Skeletal muscle satellite cell (primary cell): Measurements from ENCODE around the gene DNAJA1.
"Not testable (repeated sequence)": the region's sequence is repeated elsewhere in the genome, so short reads cannot be mapped to it uniquely, and the experiment has no call there.

ENCODE experiments used
- H3K27me3 ChIP-seq: 2 replicates; pipeline ENCODE4 v1.7.0; 2013; ENCODE audit warnings: low read length; ENCODE audit not compliant: control insufficient read depth, insufficient read depth
- H3K36me3 ChIP-seq: 2 replicates; pipeline ENCODE4 v1.7.0; 2013; ENCODE audit warnings: mild to moderate bottlenecking, control low read depth, low read length; ENCODE audit not compliant: insufficient read depth
- H3K4me1 ChIP-seq: 2 replicates; pipeline ENCODE4 v1.7.0; 2013; ENCODE audit warnings: low read length; ENCODE audit not compliant: control insufficient read depth, insufficient read depth
- H3K4me2 ChIP-seq: 2 replicates; pipeline ENCODE4 v1.7.0; 2013; ENCODE audit warnings: mild to moderate bottlenecking, low read length
- H3K4me3 ChIP-seq: 2 replicates; pipeline ENCODE4 v1.7.0; 2013; ENCODE audit warnings: low read length
- H3K9ac ChIP-seq: 2 replicates; pipeline ENCODE4 v1.7.0; 2013; ENCODE audit warnings: mild to moderate bottlenecking, low read depth, low read length, moderate library complexity
- H3K9me3 ChIP-seq: replicated peaks from 2 replicates; pipeline ENCODE4 v1.7.0; 2013; ENCODE audit warnings: mild to moderate bottlenecking, control low read depth, low read length

Gene DNAJA1

DNA sequence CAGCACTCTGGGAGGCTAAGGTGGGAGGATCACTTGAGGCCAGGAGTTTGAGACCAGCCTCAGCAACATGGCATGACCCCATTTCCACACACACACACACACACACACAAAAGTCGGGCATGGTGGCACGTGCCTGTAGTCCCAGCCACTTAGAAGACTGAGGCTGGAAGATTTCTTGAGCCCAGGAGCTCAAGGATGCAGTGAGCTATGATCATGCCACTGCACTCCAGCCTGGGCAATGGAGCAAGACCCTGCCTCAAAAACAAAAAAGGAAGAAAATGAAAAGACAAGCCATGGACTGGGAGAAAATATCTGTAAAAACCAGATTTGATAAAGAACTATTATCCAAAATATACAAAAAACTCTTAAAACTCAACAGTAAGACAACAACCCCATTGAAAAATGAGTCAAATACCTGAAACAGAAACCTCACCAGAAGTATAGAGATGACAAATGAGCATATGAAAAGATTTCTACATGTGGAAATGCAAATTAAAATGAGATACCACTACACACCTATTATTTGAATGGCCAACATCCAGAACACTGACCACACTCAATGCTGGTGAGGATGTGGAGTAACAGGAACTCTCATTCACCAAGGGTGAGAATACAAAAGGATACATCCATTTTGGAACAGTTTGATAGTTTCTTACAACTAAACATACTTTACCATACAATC lies 24.7 kb downstream of the DNAJA1 start:
- Histone ChIP-seq H3K27me3 (no peaks in the 10 kb centered on the region), H3K9ac (no peak overlapping the region), H3K4me1 (peaks cover 1% of the 10 kb centered on the region), H3K4me3 (no peak overlapping the region), H3K4me2 (no peak overlapping the region), H3K9me3 (no peaks in the 10 kb centered on the region), H3K36me3 (peaks cover 44% of the 10 kb centered on the region)

- Histone ChIP-seq H3K4me1 (no peaks in the 10 kb centered on the region), H3K4me3 (no peak overlapping the region), H3K27me3 (no peaks in the 10 kb centered on the region), H3K4me2 (no peak overlapping the region), H3K9me3 (no peaks in the 10 kb centered on the region), H3K36me3 (peaks cover 48% of the 10 kb centered on the region), H3K9ac (no peak overlapping the region)
Observed at GRCh38 chr9:33051144-33051543, 26.1 kb downstream of the DNAJA1 start.

- Histone ChIP-seq H3K4me2 (no peak overlapping the region), H3K27me3 (no peaks in the 10 kb centered on the region), H3K36me3 (peaks cover 65% of the 10 kb centered on the region), H3K9ac (no peak overlapping the region), H3K4me3 (no peak overlapping the region), H3K9me3 (no peaks in the 10 kb centered on the region), H3K4me1 (no peaks in the 10 kb centered on the region)
Observed at GRCh38 chr9:33065157-33066076, 40.3 kb downstream of the DNAJA1 start.

DNA sequence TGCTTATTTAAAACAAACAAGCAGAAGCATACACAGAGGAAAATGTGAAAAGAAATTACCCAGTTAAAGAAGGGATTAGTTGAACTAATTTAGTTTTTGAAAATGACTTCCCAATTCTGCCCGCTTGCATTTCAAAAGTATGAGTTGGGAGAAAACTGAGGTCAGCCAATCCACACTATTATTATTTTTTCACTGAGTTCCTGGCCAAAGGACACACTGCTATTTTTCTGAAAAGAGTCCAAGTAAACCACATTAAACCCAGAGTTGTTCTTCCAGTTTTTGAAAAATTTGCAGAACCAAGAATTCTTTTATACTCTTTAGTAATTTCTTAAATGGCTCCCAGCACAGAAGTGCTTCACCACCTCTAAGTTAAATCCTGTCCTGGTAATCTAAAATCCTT lies 43.9 kb downstream of the DNAJA1 start:
- H3K9ac ChIP-seq = no peak overlapping the region
- no peaks in the 10 kb centered on the region for H3K4me1 ChIP-seq
- no peak overlapping the region for H3K4me3 ChIP-seq
- H3K36me3 ChIP-seq = peaks cover 65% of the 10 kb centered on the region
- H3K4me2 ChIP-seq = no peak overlapping the region
- H3K9me3 ChIP-seq = no peaks in the 10 kb centered on the region
- no peaks in the 10 kb centered on the region for H3K27me3 ChIP-seq

DNA sequence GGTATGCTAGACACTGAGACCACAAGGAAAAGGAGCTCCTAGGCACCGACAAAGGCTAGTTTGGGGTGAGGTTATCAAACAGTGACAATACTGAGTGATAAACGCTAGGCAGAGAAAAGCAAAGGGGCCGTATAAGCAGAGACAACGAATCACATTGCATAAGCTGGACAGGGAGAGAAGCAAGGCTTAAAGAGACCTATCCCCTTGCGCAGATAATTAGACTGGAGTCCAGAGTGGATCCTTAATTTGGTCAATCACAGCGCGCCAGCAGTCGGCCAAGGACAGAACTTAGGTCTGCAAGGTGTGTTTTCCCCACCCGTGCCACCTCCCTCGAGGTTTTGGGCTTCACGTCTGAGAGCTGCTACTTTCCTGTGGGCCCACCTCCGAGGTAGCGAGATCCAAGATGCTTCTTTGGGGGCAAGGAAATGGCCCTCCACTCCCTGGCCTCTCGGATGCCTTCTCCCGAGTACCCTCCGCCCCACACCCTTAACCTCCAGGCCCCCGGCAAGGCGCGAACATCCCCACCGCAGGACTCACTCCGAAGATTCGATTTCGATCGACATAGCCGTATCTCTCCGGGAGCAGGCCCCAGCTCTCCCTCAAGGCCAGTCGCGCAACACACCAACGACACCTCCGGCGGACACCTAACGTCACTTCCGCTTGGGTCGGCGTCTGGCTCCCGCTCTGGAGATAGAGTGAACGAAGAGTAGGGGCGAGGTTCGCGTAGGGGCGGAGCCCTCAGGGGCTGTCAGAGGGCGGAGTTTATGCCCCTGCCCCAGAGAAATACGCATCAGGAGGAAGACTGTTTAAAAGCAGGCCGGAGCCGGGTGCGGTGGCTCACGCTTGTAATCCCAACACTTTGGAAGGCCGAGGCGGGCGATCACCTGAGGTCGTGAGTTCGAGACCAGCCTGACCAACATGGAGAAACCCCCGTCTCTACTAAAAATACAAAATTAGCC lies 51.3 kb downstream of the DNAJA1 start, which contains the start of gene SMU1:
Gene SMU1, minus strand, starts transcription at position 629 of the 959 bp plus-strand sequence. Its CDS starts 66 bp downstream, at position 563.
- Histone ChIP-seq H3K4me1 (peaks cover 12% of the 10 kb centered on the region), H3K27me3 (no peaks in the 10 kb centered on the region), H3K4me3 (peak within 1 kb of the TSS; percentile 83), H3K9ac (peak within 1 kb of the TSS; percentile 93), H3K4me2 (peak within 1 kb of the TSS; percentile 89), H3K36me3 (peaks cover 25% of the 10 kb centered on the region), H3K9me3 (no peaks in the 10 kb centered on the region)

DNA sequence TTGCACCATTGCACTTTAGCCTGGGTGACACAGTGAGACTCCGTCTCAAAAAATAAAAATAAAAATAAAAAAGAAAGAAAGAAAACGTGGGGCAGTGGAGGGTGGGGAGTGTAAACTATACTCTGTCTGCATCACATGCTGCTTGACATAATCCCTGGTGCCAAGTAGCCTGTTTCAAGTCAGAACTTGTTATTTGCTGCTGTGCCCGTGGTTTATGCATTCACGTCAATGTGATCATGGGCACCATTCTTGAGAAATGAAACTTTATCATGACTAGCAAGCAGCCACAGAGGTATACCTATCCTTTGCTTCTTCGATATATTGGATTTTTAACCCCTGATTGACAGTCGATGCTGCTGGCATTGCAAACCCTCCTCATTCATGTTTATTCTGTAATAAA lies 55.5 kb downstream of the DNAJA1 start:
- Histone ChIP-seq H3K4me2 (peak overlapping the region; percentile 78), H3K36me3 (no peaks in the 10 kb centered on the region), H3K4me1 (peaks cover 12% of the 10 kb centered on the region), H3K9me3 (no peaks in the 10 kb centered on the region), H3K27me3 (no peaks in the 10 kb centered on the region), H3K4me3 (no peak overlapping the region), H3K9ac (peak overlapping the region; percentile 75)

- H3K36me3 ChIP-seq = no peaks in the 10 kb centered on the region
- H3K4me3 ChIP-seq = peak overlapping the region; percentile 54
- no peaks in the 10 kb centered on the region for H3K27me3 ChIP-seq
- peak overlapping the region; percentile 78 for H3K4me2 ChIP-seq
- H3K4me1 ChIP-seq = peaks cover 11% of the 10 kb centered on the region
- no peaks in the 10 kb centered on the region for H3K9me3 ChIP-seq
- peak overlapping the region; percentile 75 for H3K9ac ChIP-seq
Observed at GRCh38 chr9:33081128-33081851, 56.2 kb downstream of the DNAJA1 start.

DNA sequence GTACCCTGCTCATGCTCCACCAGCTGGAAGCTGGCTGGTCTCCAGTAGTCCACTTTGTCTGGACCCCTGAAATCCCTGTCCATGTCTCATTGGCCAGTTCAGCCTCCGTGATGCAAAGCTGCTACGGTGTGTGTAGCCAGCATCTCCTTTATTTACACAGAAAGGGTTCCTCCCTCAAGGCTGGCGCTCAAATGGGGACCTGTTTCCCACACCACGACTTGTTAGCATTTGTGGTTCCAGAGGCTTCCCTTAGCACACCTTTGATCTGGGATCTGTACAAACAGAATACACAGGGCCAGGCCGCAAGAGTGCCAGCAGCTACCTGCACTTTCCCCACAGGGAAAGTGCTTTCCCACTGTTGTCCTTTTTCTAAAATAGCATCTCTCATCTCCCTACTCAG lies 57.1 kb downstream of the DNAJA1 start:
- no peaks in the 10 kb centered on the region for H3K27me3 ChIP-seq
- no peaks in the 10 kb centered on the region for H3K9me3 ChIP-seq
- H3K36me3 ChIP-seq = no peaks in the 10 kb centered on the region
- H3K4me3 ChIP-seq = no peak overlapping the region
- no peak overlapping the region for H3K4me2 ChIP-seq
- H3K9ac ChIP-seq = no peak overlapping the region
- peaks cover 11% of the 10 kb centered on the region for H3K4me1 ChIP-seq

- H3K36me3 ChIP-seq = no peaks in the 10 kb centered on the region
- no peaks in the 10 kb centered on the region for H3K27me3 ChIP-seq
- no peak overlapping the region for H3K4me2 ChIP-seq
- H3K9me3 ChIP-seq = no peaks in the 10 kb centered on the region
- no peak overlapping the region for H3K4me3 ChIP-seq
- no peak overlapping the region for H3K9ac ChIP-seq
- peaks cover 11% of the 10 kb centered on the region for H3K4me1 ChIP-seq
Observed at GRCh38 chr9:33082538-33083326, 57.7 kb downstream of the DNAJA1 start.

GRCh38 chr9:33085672-33086071 lies 60.6 kb downstream of the DNAJA1 start:
- H3K9me3 ChIP-seq, H3K27me3 ChIP-seq, H3K9ac ChIP-seq, H3K4me1 ChIP-seq, H3K4me3 ChIP-seq, H3K4me2 ChIP-seq, H3K36me3 ChIP-seq: not testable (repeated sequence)
